NT2/D1 (cell line): ENCODE measurements around the gene HSD17B1.

Source experiments
- DNase-seq: peaks from one replicate; pipeline ENCODE4 v3.0.0-alpha.2; 2011; ENCODE audit warnings: low read depth, low spot score
- H3K27me3 ChIP-seq: 2 replicates; pipeline ENCODE4 v1.6.0; 2011; ENCODE audit warnings: mild to moderate bottlenecking; ENCODE audit not compliant: insufficient read length, insufficient read depth
- H3K36me3 ChIP-seq: 2 replicates; pipeline ENCODE4 v1.6.1; 2011; ENCODE audit warnings: mild to moderate bottlenecking, low read length, mixed read lengths; ENCODE audit not compliant: insufficient read depth, insufficient read length
- H3K4me1 ChIP-seq: 2 replicates; pipeline ENCODE4 v1.5.1; 2011; ENCODE audit not compliant: insufficient read depth, insufficient read length
- H3K4me3 ChIP-seq: 2 replicates; pipeline ENCODE4 v1.5.1; 2011; ENCODE audit warnings: low read depth; ENCODE audit not compliant: insufficient read length
- H3K9ac ChIP-seq: 2 replicates; pipeline ENCODE4 v1.6.0; 2011; ENCODE audit warnings: low read depth; ENCODE audit not compliant: insufficient read length
- H3K9me3 ChIP-seq: 2 replicates; pipeline ENCODE4 v1.5.1; 2011; ENCODE audit warnings: mild to moderate bottlenecking, low read length; ENCODE audit not compliant: insufficient read depth
- SUZ12 ChIP-seq: IDR thresholded peaks from 2 replicates; pipeline ENCODE4 v1.6.1; 2011; ENCODE audit not compliant: insufficient read length, insufficient read depth; ENCODE audit errors: extremely low read depth
- YY1 ChIP-seq: IDR thresholded peaks from 2 replicates; pipeline ENCODE4 v1.6.1; 2011; ENCODE audit not compliant: insufficient read length, insufficient read depth
- ZNF274 ChIP-seq: IDR thresholded peaks from 2 replicates; pipeline ENCODE4 v1.6.1; 2011; ENCODE audit warnings: mild to moderate bottlenecking, low read depth, low read length

Gene HSD17B1

DNA sequence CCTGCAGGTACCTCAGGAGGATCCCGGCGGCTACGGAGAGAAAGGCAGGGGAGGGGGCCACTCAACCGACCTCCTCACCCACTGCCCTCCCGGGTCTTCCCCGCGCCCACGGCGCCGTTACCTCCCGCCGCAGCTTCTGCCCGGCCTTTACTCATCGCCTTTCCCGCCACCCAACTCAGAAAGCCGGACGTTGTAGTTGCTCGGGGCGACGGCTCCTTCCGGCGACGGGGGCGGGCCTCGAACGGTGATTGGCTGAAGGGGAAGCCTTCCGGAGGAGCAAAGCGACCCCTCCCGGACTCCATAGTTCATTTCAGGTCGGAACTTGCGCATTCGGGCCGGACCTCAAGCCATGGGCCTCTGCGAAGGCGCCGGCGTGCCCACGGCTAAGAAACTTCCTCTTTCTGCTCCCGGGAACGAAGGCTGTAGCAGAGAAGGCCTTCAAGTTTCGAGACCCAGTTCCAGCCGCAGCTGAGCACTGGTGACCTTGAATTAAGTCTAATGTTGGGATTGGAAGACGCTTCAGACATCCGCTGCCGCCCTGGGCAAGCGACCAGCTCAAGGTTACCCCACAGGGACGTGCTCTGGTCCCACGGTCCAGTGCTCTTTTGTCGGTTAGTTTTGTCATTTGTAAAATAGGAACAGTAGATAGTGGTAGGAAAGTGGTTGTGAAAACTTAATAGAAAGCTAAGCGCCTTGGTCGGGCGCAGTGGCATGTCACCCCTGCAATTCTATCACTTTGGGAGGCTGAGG, 25.0 kb downstream of the HSD17B1 start, which contains the start of gene PSMC3IP:
Gene PSMC3IP (minus strand): TSS at position 198 of the 750 bp plus-strand sequence. CDS start 43 bp downstream, at position 155.
- H3K4me3 ChIP-seq, result peak within 1 kb of the TSS; percentile 94
- peak; percentile 91 for DNase-seq

GRCh38 chr17:42578282-42578869, 25.7 kb downstream of the HSD17B1 start:
- peaks cover 74% of the 10 kb centered on the region for H3K36me3 ChIP-seq
- H3K4me3 ChIP-seq, result peak overlapping the region; percentile 94
- no peaks in the 10 kb centered on the region for H3K9me3 ChIP-seq
- peak overlapping the region; percentile 97 for H3K9ac ChIP-seq
- H3K27me3 ChIP-seq, result no peaks in the 10 kb centered on the region
- H3K4me1 ChIP-seq, result no peaks in the 10 kb centered on the region
- DNase-seq, result peak; percentile 76
- TF ChIP-seq YY1, result no peak
- no peak for TF ChIP-seq ZNF274
- no peak for TF ChIP-seq SUZ12

More for the DNA sequence above, 25.0 kb downstream of the HSD17B1 start, which contains the start of gene PSMC3IP:
- H3K36me3 ChIP-seq, result peaks cover 74% of the 10 kb centered on the region
- peak within 1 kb of the TSS; percentile 97 for H3K9ac ChIP-seq
- TF ChIP-seq SUZ12 (no peak), ZNF274 (no peak), YY1 (no peak)
- H3K4me1 ChIP-seq, result no peaks in the 10 kb centered on the region
- H3K9me3 ChIP-seq, result no peaks in the 10 kb centered on the region
- H3K27me3 ChIP-seq, result no peaks in the 10 kb centered on the region

DNA sequence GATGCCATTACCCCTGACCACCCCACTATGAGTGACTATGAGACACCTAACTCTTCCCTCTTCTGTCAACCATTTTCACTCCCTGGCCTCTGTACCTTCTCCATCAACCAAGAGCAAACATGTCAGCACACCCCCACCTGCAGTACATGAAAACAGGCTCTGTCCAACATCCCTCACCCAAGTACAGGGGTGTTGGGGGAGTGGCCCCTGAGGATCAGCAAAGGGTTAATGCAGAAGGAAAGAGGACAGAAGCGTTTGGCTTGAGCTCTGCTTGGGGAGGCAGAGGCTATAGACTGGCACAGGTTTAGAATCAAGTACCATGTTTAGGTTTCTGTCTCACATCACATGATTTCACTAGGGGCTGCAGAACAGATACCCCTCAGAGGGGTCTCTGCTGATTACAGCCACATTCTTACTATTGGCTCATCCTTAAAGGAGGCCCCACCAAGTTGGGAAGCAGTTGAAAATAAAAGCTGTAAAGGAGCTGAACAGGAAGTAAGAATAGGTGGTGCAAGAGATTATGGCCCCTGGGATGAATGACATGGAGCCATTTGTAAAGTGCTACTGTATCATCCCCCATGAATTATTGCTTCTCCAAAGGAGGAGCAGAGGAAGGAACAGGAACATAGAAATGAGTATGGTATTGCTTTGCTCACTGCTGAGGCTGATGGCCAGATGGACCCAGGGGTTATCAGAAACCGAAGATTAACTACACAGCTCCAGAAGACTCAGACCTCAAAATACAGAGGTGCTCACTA, 27.2 kb downstream of the HSD17B1 start:
- H3K36me3 ChIP-seq, result peaks cover 71% of the 10 kb centered on the region

DNA sequence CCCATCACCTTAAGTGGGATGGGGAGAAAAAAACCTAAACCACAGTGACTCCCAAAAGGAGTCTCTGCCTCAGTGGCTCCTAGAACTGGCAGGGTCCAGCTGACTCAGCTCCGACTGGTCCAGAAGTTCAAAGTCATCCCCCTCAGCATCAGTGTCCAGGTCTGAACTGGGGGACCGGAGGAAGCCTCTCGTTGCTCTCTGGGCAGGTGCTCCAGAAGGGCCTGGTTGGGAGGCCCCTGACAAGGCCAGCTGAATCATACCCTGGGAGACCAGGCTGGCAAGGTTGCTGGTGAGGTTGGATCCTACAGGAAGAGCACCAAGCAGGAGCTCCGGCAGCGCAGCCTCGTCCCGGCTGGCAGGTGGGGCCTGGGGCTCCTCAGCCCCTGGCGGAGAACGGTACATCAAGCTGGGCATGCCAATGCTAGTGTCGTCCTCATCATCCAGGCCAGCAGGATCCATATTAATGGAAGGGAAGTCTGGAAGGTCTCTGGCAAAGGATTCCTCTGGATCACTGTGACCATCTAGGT, 29.1 kb downstream of the HSD17B1 start:
- no peak for DNase-seq
- H3K36me3 ChIP-seq, result peaks cover 72% of the 10 kb centered on the region
- no peak overlapping the region for H3K9ac ChIP-seq
- no peaks in the 10 kb centered on the region for H3K27me3 ChIP-seq
- H3K4me3 ChIP-seq, result no peak overlapping the region
- no peak for TF ChIP-seq SUZ12
- no peaks in the 10 kb centered on the region for H3K9me3 ChIP-seq
- no peaks in the 10 kb centered on the region for H3K4me1 ChIP-seq

More for the DNA sequence above, 27.2 kb downstream of the HSD17B1 start:
- H3K4me3 ChIP-seq, result no peak overlapping the region
- H3K27me3 ChIP-seq, result no peaks in the 10 kb centered on the region
- TF ChIP-seq SUZ12 (no peak), YY1 (no peak), ZNF274 (no peak)
- no peak overlapping the region for H3K9ac ChIP-seq
- no peaks in the 10 kb centered on the region for H3K4me1 ChIP-seq
- DNase-seq, result no peak
- no peaks in the 10 kb centered on the region for H3K9me3 ChIP-seq

- no peak for DNase-seq
- H3K4me3 ChIP-seq, result no peak overlapping the region
- H3K4me1 ChIP-seq, result no peaks in the 10 kb centered on the region
- H3K27me3 ChIP-seq, result no peaks in the 10 kb centered on the region
- peaks cover 84% of the 10 kb centered on the region for H3K36me3 ChIP-seq
- no peaks in the 10 kb centered on the region for H3K9me3 ChIP-seq
- no peak for TF ChIP-seq YY1
- no peak for TF ChIP-seq SUZ12
- TF ChIP-seq ZNF274, result no peak
- H3K9ac ChIP-seq, result no peak overlapping the region
These were observed 32.2 kb downstream of the HSD17B1 start for GRCh38 chr17:42584880-42585279.

DNA sequence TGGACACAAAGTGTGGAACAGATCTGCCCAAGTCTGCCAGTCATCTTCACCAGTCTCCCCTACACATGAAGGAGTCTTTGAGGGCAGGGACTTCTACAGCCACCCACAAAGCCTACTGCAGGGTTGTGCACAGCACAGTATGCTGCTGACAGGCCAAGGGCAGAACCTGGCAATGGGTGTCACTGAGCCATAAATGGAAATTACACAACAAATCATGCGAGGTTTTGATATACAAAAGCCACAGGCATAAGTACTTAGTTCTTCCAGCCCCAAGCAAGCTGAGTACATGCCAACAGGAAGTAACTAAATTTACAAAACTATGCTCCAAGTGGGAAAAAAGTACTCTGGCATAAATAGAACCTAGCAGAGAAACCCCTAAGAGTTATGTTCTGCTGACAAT, 32.6 kb downstream of the HSD17B1 start:
- Histone ChIP-seq H3K9ac (no peak overlapping the region), H3K4me1 (no peaks in the 10 kb centered on the region), H3K27me3 (no peaks in the 10 kb centered on the region), H3K4me3 (no peak overlapping the region), H3K36me3 (peaks cover 83% of the 10 kb centered on the region), H3K9me3 (no peaks in the 10 kb centered on the region)
- no peak for DNase-seq
- TF ChIP-seq ZNF274 (no peak), YY1 (no peak), SUZ12 (no peak)
